Activated T-helper 2 cell treated with anti-CD3 and anti-CD28 coated beads, Interferon-gamma antibody, Interleukin-2, Interleukin-4, amounts not matched to agents 10 μg/mL and 5 μg/mL and 100 μg/mL, durations not matched to agents 14 hours and 24 hours and 36 hours (primary cell): Measurements from ENCODE around the gene CLEC18A. TPM values are rescaled to one million over a fixed set of nuclear protein-coding genes. Genes with fewer than 3 reads are reported as not detected.
"Not testable (repeated sequence)": the region's sequence is repeated elsewhere in the genome, so short reads cannot be mapped to it uniquely, and the experiment has no call there.

Source experiments
- DNase-seq: peaks from one replicate; pipeline ENCODE4 v3.0.0; 2021; ENCODE audit warnings: low spot score
- H3K27ac Mint-ChIP-seq: one replicate; pipeline ENCODE4 v1.8.0; 2021; ENCODE audit warnings: mixed read lengths
- H3K27me3 Mint-ChIP-seq: one replicate; pipeline ENCODE4 v1.8.0; 2021; ENCODE audit warnings: low read depth, mixed read lengths
- H3K36me3 Mint-ChIP-seq: one replicate; pipeline ENCODE4 v1.8.0; 2021; ENCODE audit warnings: low read depth, mixed read lengths
- H3K4me1 Mint-ChIP-seq: one replicate; pipeline ENCODE4 v1.8.0; 2021; ENCODE audit warnings: low read depth, mixed read lengths
- H3K4me3 Mint-ChIP-seq: one replicate; pipeline ENCODE4 v1.8.0; 2021; ENCODE audit warnings: low read depth, mild to moderate bottlenecking, moderate library complexity, mixed read lengths
- H3K9me3 Mint-ChIP-seq: one replicate; pipeline ENCODE4 v1.8.0; 2021; ENCODE audit warnings: mixed read lengths
- intact Hi-C: fragments of 100-400 bp; cut with micrococcal nuclease; formaldehyde crosslinking; loops from one replicate; pipeline ENCODE4 v1.15.1; 2023
- total RNA-seq: library from RNA; stranded (reverse); gene quantifications from 2 replicates; pipeline ENCODE4 v1.2.3, GENCODE V29; 2022

Gene CLEC18A
- total RNA-seq, 1 donor from 2014 or later = 0.43 TPM

DNA sequence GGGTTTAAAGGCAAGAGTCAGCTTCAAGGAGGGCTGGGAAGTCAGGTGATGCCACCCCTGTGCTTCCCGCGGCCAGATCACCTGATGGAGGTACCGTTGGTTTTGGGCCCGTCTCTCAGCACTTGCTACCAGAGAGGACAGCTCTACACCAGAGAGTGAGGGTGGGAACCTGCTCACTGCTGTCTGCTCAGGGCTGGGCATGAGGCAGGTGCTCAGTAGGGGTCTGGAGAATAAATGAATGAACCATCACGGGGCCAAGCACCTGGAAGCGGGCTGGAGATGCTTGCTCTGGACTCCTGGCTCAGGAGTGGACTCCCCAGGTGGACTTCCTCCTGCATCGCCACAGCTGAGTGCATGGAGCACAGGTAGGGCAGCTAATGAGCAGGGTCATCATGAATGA, 21.0 kb downstream of the CLEC18A start:
- H3K9me3 Mint-ChIP-seq, intact Hi-C loops, H3K27me3 Mint-ChIP-seq, H3K4me3 Mint-ChIP-seq, DNase-seq, H3K4me1 Mint-ChIP-seq, H3K36me3 Mint-ChIP-seq, H3K27ac Mint-ChIP-seq: not testable (repeated sequence)

DNA sequence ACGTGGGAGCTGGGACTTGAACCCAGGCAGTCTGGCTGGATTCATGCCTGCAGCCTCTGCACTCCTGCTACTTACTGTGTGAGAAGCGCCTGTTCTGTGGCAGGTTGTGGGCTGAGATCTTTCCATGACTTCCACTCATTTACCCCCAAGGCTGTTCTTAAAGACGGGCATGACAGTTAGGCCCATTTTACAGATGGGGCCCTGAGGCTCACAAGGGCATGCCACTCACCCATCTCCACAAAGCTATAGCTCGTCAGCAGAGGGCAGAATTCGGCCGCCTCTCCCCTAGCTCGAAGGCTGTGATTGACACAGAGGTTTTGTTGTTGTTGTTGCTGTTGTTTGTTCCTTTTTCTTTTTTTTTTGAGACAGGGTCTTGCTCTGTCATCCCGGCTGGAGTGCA, 21.8 kb downstream of the CLEC18A start:
- H3K27me3 Mint-ChIP-seq, DNase-seq, H3K9me3 Mint-ChIP-seq, H3K4me3 Mint-ChIP-seq, intact Hi-C loops, H3K4me1 Mint-ChIP-seq, H3K36me3 Mint-ChIP-seq, H3K27ac Mint-ChIP-seq: not testable (repeated sequence)

DNA sequence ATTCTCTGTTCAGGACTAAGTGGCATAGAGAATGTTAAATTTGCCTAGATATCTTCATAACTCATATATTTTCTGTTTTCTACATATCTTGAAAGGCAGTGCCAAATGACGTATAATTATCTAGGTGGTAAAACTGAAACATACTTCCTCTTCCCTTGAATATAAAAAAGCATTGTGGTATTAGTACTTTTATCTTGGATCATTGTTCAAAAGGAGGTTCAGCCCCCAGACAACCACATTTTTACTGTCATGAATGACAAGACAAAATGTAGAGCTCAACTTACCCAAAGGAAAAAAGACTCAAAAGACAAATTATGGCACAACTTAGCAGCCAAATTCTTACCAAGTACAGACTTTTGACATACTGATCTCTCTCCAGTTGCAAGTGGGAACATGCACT, 34.1 kb downstream of the CLEC18A start:
- intact Hi-C loops, H3K9me3 Mint-ChIP-seq, H3K4me3 Mint-ChIP-seq, H3K27ac Mint-ChIP-seq, DNase-seq, H3K4me1 Mint-ChIP-seq, H3K36me3 Mint-ChIP-seq, H3K27me3 Mint-ChIP-seq: not testable (repeated sequence)

DNA sequence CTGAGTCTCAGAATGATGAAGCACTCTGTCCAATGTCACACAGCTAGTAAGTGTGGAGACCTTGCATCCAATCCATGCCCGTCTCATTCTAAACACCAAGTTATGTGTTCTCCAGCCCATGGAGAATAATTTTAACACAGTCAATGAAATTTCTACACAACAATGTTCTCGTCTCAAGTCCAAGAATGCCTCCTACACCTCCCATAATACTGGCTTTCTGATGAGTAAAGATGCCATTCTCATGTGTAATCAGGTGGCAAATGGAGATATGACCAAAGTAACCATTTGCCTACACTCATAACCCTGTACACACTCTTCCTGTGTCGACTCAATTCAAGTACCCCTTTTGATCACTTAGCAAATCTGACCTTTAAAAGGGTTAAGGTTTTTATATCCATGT, 46.8 kb downstream of the CLEC18A start:
- H3K4me1 Mint-ChIP-seq, H3K36me3 Mint-ChIP-seq, H3K27ac Mint-ChIP-seq, H3K27me3 Mint-ChIP-seq, intact Hi-C loops, DNase-seq, H3K9me3 Mint-ChIP-seq, H3K4me3 Mint-ChIP-seq: not testable (repeated sequence)

DNA sequence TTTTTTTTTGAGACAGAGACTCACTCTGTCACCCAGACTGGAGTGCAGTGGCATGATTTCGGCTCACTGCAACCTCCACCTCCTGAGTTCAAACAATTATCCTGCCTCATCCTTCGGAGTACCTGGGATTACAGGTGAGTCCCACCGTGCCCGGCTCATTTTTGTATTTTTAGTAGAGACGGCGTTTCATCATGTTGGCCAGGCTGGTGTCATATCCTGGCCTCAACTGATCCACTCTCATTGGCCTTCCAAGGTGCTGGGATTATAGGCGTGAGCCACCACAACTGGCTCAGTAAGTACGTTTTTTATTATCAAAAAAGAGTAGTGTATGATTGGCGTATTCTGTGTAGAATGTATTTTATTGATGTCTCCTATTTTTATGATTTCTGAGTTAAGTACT, 48.7 kb downstream of the CLEC18A start:
- H3K4me3 Mint-ChIP-seq, DNase-seq, H3K36me3 Mint-ChIP-seq, H3K27ac Mint-ChIP-seq, H3K27me3 Mint-ChIP-seq, intact Hi-C loops, H3K4me1 Mint-ChIP-seq, H3K9me3 Mint-ChIP-seq: not testable (repeated sequence)

DNA sequence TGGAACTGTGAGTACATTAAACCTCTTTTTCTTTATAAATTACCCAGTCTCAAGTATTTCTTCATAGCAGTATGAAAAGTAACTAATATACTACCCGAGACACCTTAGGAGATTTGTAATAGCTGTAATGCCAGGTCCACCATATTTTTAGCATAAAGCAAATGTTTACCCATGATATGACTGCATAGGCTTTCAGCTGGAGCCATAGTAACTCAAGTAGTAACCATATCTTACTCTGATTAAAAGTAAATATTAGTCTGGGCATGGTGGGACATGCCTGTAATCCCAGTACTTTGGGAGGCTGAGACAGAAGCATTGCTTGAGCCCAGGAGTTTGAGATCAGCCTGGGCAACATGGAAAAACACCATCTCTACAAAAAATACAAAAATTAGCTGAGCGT, 52.4 kb downstream of the CLEC18A start:
- H3K27me3 Mint-ChIP-seq, H3K36me3 Mint-ChIP-seq, H3K4me1 Mint-ChIP-seq, H3K27ac Mint-ChIP-seq, H3K4me3 Mint-ChIP-seq, intact Hi-C loops, H3K9me3 Mint-ChIP-seq, DNase-seq: not testable (repeated sequence)

DNA sequence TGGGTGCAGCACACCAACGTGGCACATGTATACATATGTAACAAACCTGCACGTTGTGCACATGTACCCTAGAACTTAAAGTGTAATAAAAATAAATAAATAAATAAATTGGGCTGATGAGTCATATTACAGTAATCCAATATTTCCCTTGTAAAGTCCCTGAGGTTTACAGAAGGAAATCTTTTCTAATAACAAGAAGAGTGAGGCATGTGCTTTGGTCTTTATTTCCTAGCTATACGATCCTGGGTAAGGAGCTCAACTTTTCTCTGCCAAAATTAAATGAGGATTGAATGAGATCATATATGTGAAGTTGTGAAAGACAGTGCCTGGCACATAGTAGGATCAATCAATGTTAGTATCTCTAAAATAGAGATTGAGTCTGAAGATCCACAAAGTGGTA, 57.5 kb downstream of the CLEC18A start:
- intact Hi-C loops, H3K4me1 Mint-ChIP-seq, H3K27ac Mint-ChIP-seq, H3K4me3 Mint-ChIP-seq, H3K9me3 Mint-ChIP-seq, DNase-seq, H3K27me3 Mint-ChIP-seq: not testable (repeated sequence)
- peaks cover 13% of the 10 kb centered on the region for H3K36me3 Mint-ChIP-seq

DNA sequence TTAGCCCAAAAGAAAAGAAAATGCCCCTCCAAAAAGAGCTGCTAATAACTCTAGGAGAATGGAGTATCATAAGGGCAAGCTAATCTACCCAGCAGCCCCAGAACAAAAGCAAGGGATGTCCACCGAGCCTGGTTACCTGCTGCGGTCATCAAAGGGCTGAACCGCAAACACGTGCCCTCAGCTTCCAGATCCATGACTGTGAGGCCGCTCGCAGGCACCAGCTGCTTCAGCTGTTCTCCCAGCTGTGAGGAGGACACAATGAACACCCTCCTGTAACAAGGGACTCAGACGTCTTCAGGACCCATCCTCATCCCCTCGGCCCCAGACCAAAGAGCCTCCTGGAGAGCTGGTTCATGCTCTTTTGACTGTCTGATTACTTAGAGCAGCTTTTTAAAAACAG, 59.5 kb downstream of the CLEC18A start:
- DNase-seq, H3K27ac Mint-ChIP-seq, H3K4me1 Mint-ChIP-seq, intact Hi-C loops, H3K4me3 Mint-ChIP-seq, H3K27me3 Mint-ChIP-seq, H3K9me3 Mint-ChIP-seq: not testable (repeated sequence)
- peaks cover 13% of the 10 kb centered on the region for H3K36me3 Mint-ChIP-seq

DNA sequence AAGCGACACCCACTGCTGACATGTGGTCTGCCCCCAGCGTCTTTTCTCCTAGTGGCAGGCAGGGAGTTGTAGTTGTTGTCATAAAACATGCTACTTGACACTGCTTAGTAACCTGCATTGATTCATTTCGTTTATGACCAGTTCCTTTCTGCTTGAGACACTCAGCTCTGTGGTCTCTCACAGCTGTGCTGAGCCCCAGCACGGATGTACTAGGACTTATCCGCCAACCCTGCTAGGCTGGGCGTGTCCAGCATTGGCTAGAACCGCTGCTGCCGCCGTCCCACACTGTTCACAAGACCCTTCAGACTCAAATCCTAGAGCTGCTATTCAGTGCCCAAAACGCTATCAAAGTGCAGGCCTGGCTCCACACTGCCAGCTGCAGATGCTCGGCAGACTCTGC, 60.0 kb downstream of the CLEC18A start:
- peaks cover 14% of the 10 kb centered on the region for H3K36me3 Mint-ChIP-seq
- H3K4me3 Mint-ChIP-seq, H3K9me3 Mint-ChIP-seq, H3K27me3 Mint-ChIP-seq, DNase-seq, intact Hi-C loops, H3K27ac Mint-ChIP-seq, H3K4me1 Mint-ChIP-seq: not testable (repeated sequence)

DNA sequence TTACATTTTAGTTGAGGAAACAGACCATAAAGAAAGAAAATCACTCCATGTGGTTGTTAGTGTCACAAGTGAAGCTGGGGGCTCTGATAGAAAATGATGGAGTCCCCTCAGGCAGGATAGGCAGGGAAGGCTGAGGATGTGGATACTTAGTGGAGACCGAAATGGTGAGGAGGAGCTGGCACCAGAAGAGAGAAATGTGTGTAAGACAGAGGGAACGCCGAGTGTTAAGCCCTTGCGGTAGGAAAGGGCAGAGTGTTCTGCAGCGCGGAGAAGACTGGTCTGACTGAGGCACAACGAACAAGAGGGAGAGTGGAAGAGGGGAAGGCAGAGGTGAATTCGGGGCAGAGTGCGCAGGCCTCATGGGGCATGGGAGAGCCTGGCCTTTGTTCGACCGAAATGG, 61.2 kb downstream of the CLEC18A start:
- H3K27ac Mint-ChIP-seq, H3K9me3 Mint-ChIP-seq, H3K4me3 Mint-ChIP-seq, H3K4me1 Mint-ChIP-seq, DNase-seq, intact Hi-C loops, H3K27me3 Mint-ChIP-seq: not testable (repeated sequence)
- peaks cover 11% of the 10 kb centered on the region for H3K36me3 Mint-ChIP-seq

DNA sequence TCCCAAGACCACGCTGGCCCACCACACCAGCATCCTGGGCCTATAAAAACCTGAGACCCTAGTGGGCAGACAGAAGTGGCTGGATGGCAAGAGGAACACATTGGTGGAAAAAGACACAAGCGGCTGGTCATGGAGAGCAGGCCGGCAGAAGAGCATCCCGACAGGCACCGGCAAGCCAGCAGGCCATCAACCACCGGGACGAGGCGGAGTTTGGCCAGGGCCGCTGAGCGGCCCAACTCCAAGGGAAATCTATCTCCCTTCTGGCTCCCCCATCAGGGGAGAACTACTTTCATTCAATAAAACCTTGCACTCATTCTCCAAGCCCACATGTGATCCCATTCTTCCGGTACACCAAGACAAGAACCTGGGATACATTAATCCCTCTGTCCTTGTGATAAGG, 61.8 kb downstream of the CLEC18A start:
- DNase-seq, intact Hi-C loops, H3K27me3 Mint-ChIP-seq: not testable (repeated sequence)

More for the DNA sequence above, 61.8 kb downstream of the CLEC18A start:
- H3K27ac Mint-ChIP-seq, H3K9me3 Mint-ChIP-seq, H3K4me1 Mint-ChIP-seq, H3K4me3 Mint-ChIP-seq: not testable (repeated sequence)
- peaks cover 11% of the 10 kb centered on the region for H3K36me3 Mint-ChIP-seq

Other genes with a start within 250 kb of the CLEC18A start
- 9.0 and 9.2 TPM in 2 replicates for gene NQO1, start 224.8 kb upstream of the CLEC18A start, total RNA-seq
- 106 and 109 TPM in 2 replicates for gene NOB1, start 196.4 kb upstream of the CLEC18A start, total RNA-seq
- 59.0 and 61.7 TPM in 2 replicates for gene WWP2, start 189.0 kb upstream of the CLEC18A start, total RNA-seq
- 37.5 and 39.0 TPM in 2 replicates for gene PDPR, start 163.0 kb downstream of the CLEC18A start, total RNA-seq
- 0.32 and 0.39 TPM in 2 replicates for gene CLEC18C, start 222.5 kb downstream of the CLEC18A start, total RNA-seq